Neuronal stem cell (in vitro differentiated cells): ENCODE measurements around the gene MADD.

Experiments used
- DNase-seq: peaks from one replicate; pipeline ENCODE4 v3.0.0-alpha.2; 2013; ENCODE audit warnings: low spot score
- H2AFZ ChIP-seq: one replicate; pipeline ENCODE4 v1.6.1; 2013; ENCODE audit warnings: mild to moderate bottlenecking, low read length, inconsistent platforms
- H2AK5ac ChIP-seq: 2 replicates; pipeline ENCODE4 v1.6.1; 2013; ENCODE audit warnings: low read depth, mild to moderate bottlenecking, inconsistent platforms, low read length, moderate library complexity, mixed read lengths
- H2BK120ac ChIP-seq: 2 replicates; pipeline ENCODE4 v1.6.1; 2013; ENCODE audit warnings: low read depth, mild to moderate bottlenecking, inconsistent platforms, low read length, moderate library complexity, mixed read lengths
- H2BK12ac ChIP-seq: one replicate; pipeline ENCODE4 v1.6.1; 2013; ENCODE audit warnings: low read length, inconsistent platforms
- H2BK15ac ChIP-seq: 2 replicates; pipeline ENCODE4 v1.6.1; 2013; ENCODE audit warnings: mild to moderate bottlenecking, low read length, inconsistent platforms, mixed read lengths
- H2BK5ac ChIP-seq: one replicate; pipeline ENCODE4 v1.6.1; 2013; ENCODE audit warnings: inconsistent platforms, mild to moderate bottlenecking, low read length, moderate library complexity
- H3K14ac ChIP-seq: one replicate; pipeline ENCODE4 v1.6.1; 2013; ENCODE audit warnings: low read length, inconsistent platforms
- H3K18ac ChIP-seq: 2 replicates; pipeline ENCODE4 v1.6.1; 2013; ENCODE audit warnings: low read length, inconsistent platforms
- H3K23ac ChIP-seq: 2 replicates; pipeline ENCODE4 v1.6.1; 2013; ENCODE audit warnings: low read depth, mild to moderate bottlenecking, mixed read lengths, low read length, inconsistent platforms; ENCODE audit not compliant: poor library complexity
- H3K27ac ChIP-seq: replicated peaks from 3 replicates; pipeline ENCODE4 v1.5.1; 2013; ENCODE audit warnings: low read length, inconsistent platforms
- H3K27me3 ChIP-seq, 3 experiments: 2 replicates each; pipeline ENCODE4 v1.6.1; 2013; ENCODE audit warnings: low read length in 3 of 3, mild to moderate bottlenecking in 2 of 3, inconsistent platforms in 1 of 3, low read depth in 1 of 3, mixed read lengths in 1 of 3, moderate library complexity in 1 of 3; ENCODE audit not compliant: control insufficient read depth in 3 of 3, insufficient read depth in 3 of 3
- H3K36me3 ChIP-seq, 2 donors: replicated peaks in 1 of 2; 2 replicates each; pipeline ENCODE4 v1.6.1; 2013; ENCODE audit warnings: low read length in 2 of 2; ENCODE audit not compliant: control insufficient read depth in 2 of 2, insufficient read depth in 2 of 2
- H3K4ac ChIP-seq: 2 replicates; pipeline ENCODE4 v1.6.1; 2013; ENCODE audit warnings: inconsistent platforms, mild to moderate bottlenecking, low read length, moderate library complexity
- H3K4me1 ChIP-seq, 2 donors: 1 replicate in 1 of 2; 2 replicates in 1 of 2; pipeline ENCODE4 v1.6.1; 2013; ENCODE audit warnings: low read length in 2 of 2, low read depth in 1 of 2; ENCODE audit not compliant: control insufficient read depth in 2 of 2, insufficient read depth in 1 of 2
- H3K4me2 ChIP-seq: one replicate; pipeline ENCODE4 v1.6.1; 2013; ENCODE audit warnings: mild to moderate bottlenecking, low read length, inconsistent platforms; ENCODE audit not compliant: insufficient read depth, poor library complexity, severe bottlenecking
- H3K4me3 ChIP-seq, 2 donors: 2 replicates each; pipeline ENCODE4 v1.5.1; 2013; ENCODE audit warnings: low read length in 2 of 2, mild to moderate bottlenecking in 2 of 2, inconsistent platforms in 1 of 2, moderate library complexity in 1 of 2
- H3K79me1 ChIP-seq: one replicate; pipeline ENCODE4 v1.6.1; 2013; ENCODE audit warnings: low read depth, mild to moderate bottlenecking, inconsistent platforms, low read length, moderate library complexity
- H3K9ac ChIP-seq: one replicate; pipeline ENCODE4 v1.6.1; 2013; ENCODE audit warnings: mild to moderate bottlenecking, low read depth, low read length, inconsistent platforms; ENCODE audit not compliant: poor library complexity
- H3K9me3 ChIP-seq, 2 donors: replicated peaks in 1 of 2; 2 replicates each; pipeline versions ENCODE3 to v1.6.1; 2013; ENCODE audit warnings: low read length in 2 of 2, mild to moderate bottlenecking in 2 of 2, inconsistent platforms in 1 of 2, low read depth in 1 of 2, mixed read lengths in 1 of 2, moderate library complexity in 1 of 2; ENCODE audit not compliant: control insufficient read depth in 2 of 2, insufficient read depth in 1 of 2
- H4K8ac ChIP-seq: one replicate; pipeline ENCODE4 v1.6.1; 2013; ENCODE audit warnings: low read depth, mild to moderate bottlenecking, inconsistent platforms, low read length, moderate library complexity
- H4K91ac ChIP-seq: one replicate; pipeline ENCODE4 v1.6.1; 2013; ENCODE audit warnings: low read length, low read depth, mild to moderate bottlenecking, inconsistent platforms; ENCODE audit not compliant: poor library complexity
- WGBS, 2 donors: extraction: QIAGEN DNeasy Blood & Tissue Kit; methylation state at CpG; one replicate each; pipeline ENCODE4 v1.1.7; 2013; ENCODE audit warnings: missing lambda C conversion rate in 2 of 2, mixed read lengths in 1 of 2; ENCODE audit not compliant: insufficient read length in 2 of 2, insufficient replicate concordance in 1 of 2; ENCODE audit errors: extremely low coverage in 2 of 2; 5-methylcytosine and 5-hydroxymethylcytosine counted together

Gene MADD

DNA sequence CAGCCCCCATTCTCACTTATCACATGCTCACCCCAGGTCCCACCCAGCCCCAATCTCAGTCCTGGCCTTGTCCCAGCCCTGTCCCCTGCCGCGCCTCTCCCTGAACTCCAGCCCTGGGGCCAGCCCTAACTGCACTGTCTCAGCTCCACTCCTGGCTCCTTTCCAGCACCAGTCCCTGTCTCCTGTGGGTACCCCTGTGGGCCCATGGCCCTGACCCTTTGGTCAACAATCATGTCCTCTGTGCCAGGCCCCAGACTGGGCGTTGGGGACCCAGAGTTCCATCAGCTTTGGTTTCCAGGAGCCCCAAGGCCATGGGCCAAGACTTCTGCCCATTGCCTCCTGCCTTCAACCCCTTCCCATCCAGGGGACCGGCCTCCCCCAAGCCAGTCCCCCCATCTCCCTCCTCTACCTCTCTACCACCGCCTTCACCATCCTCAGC lies 107.7 kb downstream of the MADD start:
- H3K27ac ChIP-seq, result no peak overlapping the region
- no CpG with 5 or more reads among the region's 5 CpGs for WGBS, 2 donors
- peaks cover 0 to 4% of the 10 kb centered on the region in 2 donors for H3K4me1 ChIP-seq
- peak overlapping the region; percentile 52 for H2BK15ac ChIP-seq
- H2BK12ac ChIP-seq, result no peak overlapping the region
- no peak overlapping the region for H4K8ac ChIP-seq
- peak overlapping the region; percentile 87 for H2AFZ ChIP-seq
- H3K4me2 ChIP-seq, result no peak overlapping the region
- no peaks in the 10 kb centered on the region for H3K9me3 ChIP-seq
- H4K91ac ChIP-seq, result no peak overlapping the region
- H3K36me3 ChIP-seq, result no peaks in the 10 kb centered on the region
- H3K23ac ChIP-seq, result no peak overlapping the region
- peak overlapping the region; percentile 54 for H2AK5ac ChIP-seq
- no peaks in the 10 kb centered on the region for H3K79me1 ChIP-seq
- H3K14ac ChIP-seq, result no peak overlapping the region
- no peak overlapping the region for H2BK120ac ChIP-seq
- no peak overlapping the region for H2BK5ac ChIP-seq
- no peak overlapping the region for H3K9ac ChIP-seq
- H3K4me3 ChIP-seq, result no peak overlapping the region
- no peaks in the 10 kb centered on the region for H3K27me3 ChIP-seq
- H3K4ac ChIP-seq, result no peak overlapping the region
- DNase-seq, result no peak
- H3K18ac ChIP-seq, result peak overlapping the region; percentile 36

- Histone ChIP-seq H4K91ac (no peak within 1 kb of the TSS), H2BK12ac (no peak within 1 kb of the TSS), H2BK15ac (peak within 1 kb of the TSS; percentile 52), H3K27me3 (no peaks in the 10 kb centered on the region), H3K4ac (no peak within 1 kb of the TSS), H3K79me1 (no peaks in the 10 kb centered on the region), H3K23ac (no peak within 1 kb of the TSS), H2AFZ (peak within 1 kb of the TSS; percentile 87), H3K4me3 (peak within 1 kb of the TSS in 1 of 2 donors; percentile 32), H2BK120ac (no peak within 1 kb of the TSS), H3K14ac (no peak within 1 kb of the TSS), H3K36me3 (no peaks in the 10 kb centered on the region), H3K9me3 (no peaks in the 10 kb centered on the region), H3K9ac (no peak within 1 kb of the TSS), H3K4me1 (peaks cover 0 to 4% of the 10 kb centered on the region in 2 donors), H2BK5ac (peak within 1 kb of the TSS; percentile 59), H3K4me2 (no peak within 1 kb of the TSS), H3K18ac (peak within 1 kb of the TSS; percentile 53), H2AK5ac (peak within 1 kb of the TSS; percentile 54), H3K27ac (no peak within 1 kb of the TSS), H4K8ac (no peak within 1 kb of the TSS)
- no CpG with 5 or more reads among the region's 31 CpGs for WGBS, 2 donors
- no peak for DNase-seq
These were observed 108.3 kb downstream of the MADD start, which contains the start of gene SPI1 for GRCh38 chr11:47378010-47378835. Gene SPI1 (minus strand): TSS chr11:47378547. CDS start chr11:47378353, 194 bp downstream.

- no peak overlapping the region for H2BK120ac ChIP-seq
- no peak overlapping the region for H2BK5ac ChIP-seq
- H2BK12ac ChIP-seq, result no peak overlapping the region
- H2AK5ac ChIP-seq, result no peak overlapping the region
- no peak overlapping the region for H3K4ac ChIP-seq
- DNase-seq, result no peak
- no peaks in the 10 kb centered on the region for H3K79me1 ChIP-seq
- H3K18ac ChIP-seq, result no peak overlapping the region
- H2BK15ac ChIP-seq, result no peak overlapping the region
- no peaks in the 10 kb centered on the region for H3K36me3 ChIP-seq
- H3K27me3 ChIP-seq, result no peaks in the 10 kb centered on the region
- H3K9me3 ChIP-seq, result no peaks in the 10 kb centered on the region
- H3K27ac ChIP-seq, result no peak overlapping the region
- H3K4me2 ChIP-seq, result no peak overlapping the region
- H3K4me1 ChIP-seq, result peaks cover 0 to 4% of the 10 kb centered on the region in 2 donors
- peak overlapping the region; percentile 87 for H2AFZ ChIP-seq
- H3K4me3 ChIP-seq, result no peak overlapping the region
- H4K8ac ChIP-seq, result no peak overlapping the region
- no peak overlapping the region for H3K14ac ChIP-seq
- no peak overlapping the region for H4K91ac ChIP-seq
- H3K9ac ChIP-seq, result no peak overlapping the region
- H3K23ac ChIP-seq, result no peak overlapping the region
These were observed 108.9 kb downstream of the MADD start for GRCh38 chr11:47378836-47379170.

DNA sequence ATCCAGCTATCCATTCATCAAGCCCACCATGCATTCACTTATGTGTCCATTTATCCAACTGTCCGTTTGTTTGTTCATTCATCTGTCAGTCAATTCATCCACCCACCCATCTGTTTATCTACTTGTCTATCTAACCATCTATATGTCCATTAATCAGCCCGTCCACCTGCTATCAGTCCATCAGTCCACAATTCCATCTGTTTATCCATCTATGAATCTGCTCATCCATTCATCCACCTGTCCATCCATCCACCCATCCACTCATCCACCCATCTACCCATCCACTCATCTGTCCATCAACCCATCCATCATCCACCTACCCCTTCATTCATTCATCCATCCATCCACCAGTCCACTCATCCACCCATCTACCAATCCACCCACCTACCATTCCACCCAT lies 109.4 kb downstream of the MADD start:
- Histone ChIP-seq H2AK5ac (no peak overlapping the region), H3K4me2 (no peak overlapping the region), H3K27me3 (no peaks in the 10 kb centered on the region), H3K9me3 (no peaks in the 10 kb centered on the region), H2BK120ac (no peak overlapping the region), H3K79me1 (no peaks in the 10 kb centered on the region), H3K4me1 (peaks cover 0 to 4% of the 10 kb centered on the region in 2 donors), H2BK12ac (no peak overlapping the region), H3K23ac (no peak overlapping the region), H3K27ac (no peak overlapping the region), H3K4me3 (no peak overlapping the region), H2BK5ac (no peak overlapping the region), H2BK15ac (no peak overlapping the region), H3K14ac (no peak overlapping the region), H3K4ac (no peak overlapping the region), H4K91ac (no peak overlapping the region), H3K36me3 (no peaks in the 10 kb centered on the region), H2AFZ (no peak overlapping the region), H3K18ac (no peak overlapping the region), H3K9ac (no peak overlapping the region), H4K8ac (no peak overlapping the region)
- WGBS, 2 donors, result no CpG with 5 or more reads among the region's 2 CpGs
- no peak for DNase-seq
